HCT116 (cell line): ENCODE results near the gene TOP2B. TPM values are rescaled to one million over a fixed set of nuclear protein-coding genes. Genes with fewer than 3 reads are reported as not detected.

ENCODE experiments used
- ATAC-seq: fragments of 200-7000 bp; cut with Tn5 transposase; 2 replicates; pipeline ENCODE4 v1.9.1; 2020; ENCODE audit warnings: mild to moderate bottlenecking, moderate library complexity
- BruUV-seq: library from RNA; stranded (reverse); fragments of 400-500 nt; replicated peaks from 2 replicates; lab custom pipeline; 2021; lab: Mats Ljungman, UMichigan
- CTCF ChIA-PET: fragments of 300-600 bp; sonication (Branson Sonifier 250); formaldehyde crosslinking; loops from one replicate; lab custom pipeline; 2021; ENCODE audit warnings: antibody characterized with exemption; lab: Charles Lee
- POLR2A ChIA-PET: fragments of 300-600, 350-600 bp; sonication (Branson Sonifier 250); formaldehyde crosslinking; loops from one replicate; lab custom pipeline; 2021; ENCODE audit warnings: antibody characterized with exemption; lab: Charles Lee
- RAD21 ChIA-PET, 2 experiments: fragments of 300-600 bp; sonication (Branson Sonifier 250); formaldehyde crosslinking; loops; one replicate each; lab custom pipeline; 2023; ENCODE audit warnings: low total read pairs in 2 of 2; ENCODE audit not compliant: uncharacterized antibody in 2 of 2, unreplicated experiment in 2 of 2, low non-redundant PET in 1 of 2; lab: Charles Lee
- DNase-seq: peaks from one replicate; pipeline ENCODE4 v3.0.0-alpha.2; 2010; ENCODE audit warnings: low read depth, low spot score
- H2AFZ ChIP-seq: fragments of 200-600 bp; shearing (Covaris generic), sonication (generic); 2 replicates; pipeline ENCODE4 v1.6.1; 2017; ENCODE audit warnings: low read depth, mixed run types, mixed read lengths, antibody characterized with exemption, low read length; ENCODE audit not compliant: poor library complexity, severe bottlenecking
- H3K27ac ChIP-seq: 2 replicates; pipeline ENCODE4 v1.5.1; 2012; ENCODE audit warnings: low read depth, low read length
- H3K27me3 ChIP-seq: fragments of 200-600 bp; sonication (generic); 2 replicates; pipeline ENCODE4 v1.6.1; 2016; ENCODE audit warnings: mixed run types, low read length, mixed read lengths; ENCODE audit not compliant: insufficient read depth
- H3K36me3 ChIP-seq, 2 experiments: fragments of 200-500 bp in 1 of 2; fragments of 200-600 bp in 1 of 2; sonication (Bioruptor generic) in 1 of 2; sonication (generic) in 1 of 2; 2 replicates each; pipeline versions ENCODE4 v1.5.1 to v1.6.1; 2014 to 2016; ENCODE audit warnings: low read length in 2 of 2, inconsistent platforms in 1 of 2, mixed read lengths in 1 of 2, mixed run types in 1 of 2; ENCODE audit not compliant: insufficient read depth in 2 of 2, control insufficient read depth in 1 of 2
- H3K4me1 ChIP-seq, 2 experiments: fragments of 200-600 bp in 1 of 2; sonication (generic) in 1 of 2; 2 replicates each; pipeline versions ENCODE4 v1.5.1 to v1.6.1; 2012 to 2017; ENCODE audit warnings: low read length in 2 of 2, inconsistent platforms in 1 of 2, mild to moderate bottlenecking in 1 of 2, mixed read lengths in 1 of 2, mixed run types in 1 of 2, moderate library complexity in 1 of 2; ENCODE audit not compliant: insufficient read depth in 2 of 2, control insufficient read depth in 1 of 2
- H3K4me2 ChIP-seq: fragments of 200-600 bp; sonication (generic); 2 replicates; pipeline ENCODE4 v1.6.1; 2017; ENCODE audit warnings: mixed run types, low read length, mixed read lengths
- H3K4me3 ChIP-seq, 2 experiments: fragments of 200-600 bp in 1 of 2; sonication (generic) in 1 of 2; replicated peaks in 1 of 2; 2 replicates each; pipeline ENCODE4 v1.5.1; 2011 to 2016; ENCODE audit warnings: low read length in 2 of 2, control low read depth in 1 of 2, low read depth in 1 of 2, mild to moderate bottlenecking in 1 of 2, mixed read lengths in 1 of 2, mixed run types in 1 of 2
- H3K79me2 ChIP-seq: fragments of 200-600 bp; sonication (generic); 2 replicates; pipeline ENCODE4 v1.6.1; 2017; ENCODE audit warnings: mild to moderate bottlenecking, mixed run types, low read length, moderate library complexity, mixed read lengths; ENCODE audit not compliant: insufficient read depth
- H3K9ac ChIP-seq: fragments of 200-600 bp; sonication (generic); 2 replicates; pipeline ENCODE4 v1.6.1; 2016; ENCODE audit warnings: low read length, mixed read lengths
- H3K9me2 ChIP-seq: fragments of 200-600 bp; sonication (generic), shearing (Covaris generic); 2 replicates; pipeline ENCODE4 v1.6.1; 2017; ENCODE audit warnings: mixed run types, mild to moderate bottlenecking, moderate library complexity; ENCODE audit not compliant: insufficient read depth
- H3K9me3 ChIP-seq, 2 experiments: fragments of 200-500 bp in 1 of 2; fragments of 200-600 bp in 1 of 2; sonication (Bioruptor generic) in 1 of 2; sonication (generic) in 1 of 2; 2 replicates each; pipeline ENCODE4 v1.6.1; 2014 to 2017; ENCODE audit warnings: low read length in 2 of 2, mixed read lengths in 2 of 2, inconsistent platforms in 1 of 2, low read depth in 1 of 2, mild to moderate bottlenecking in 1 of 2, mixed run types in 1 of 2, moderate library complexity in 1 of 2; ENCODE audit not compliant: control insufficient read depth in 1 of 2, insufficient read depth in 1 of 2
- H4K20me1 ChIP-seq: fragments of 200-600 bp; sonication (generic), shearing (Covaris generic); 2 replicates; pipeline ENCODE4 v1.6.1; 2017; ENCODE audit warnings: mixed run types, mild to moderate bottlenecking, moderate library complexity; ENCODE audit not compliant: insufficient read depth
- ATF3 ChIP-seq: IDR thresholded peaks from 2 replicates; pipeline ENCODE4 v1.6.1; 2012
- EGR1 ChIP-seq: IDR thresholded peaks from 2 replicates; pipeline ENCODE4 v1.6.1; 2012; ENCODE audit warnings: low read depth
- ELF1 ChIP-seq: IDR thresholded peaks from 2 replicates; pipeline ENCODE4 v1.6.1; 2012; ENCODE audit warnings: low read depth, borderline replicate concordance
- EZH2phosphoT487 ChIP-seq: fragments of 200-600 bp; IDR thresholded peaks from 2 replicates; pipeline ENCODE4 v1.6.1; 2018; ENCODE audit warnings: antibody characterized with exemption, borderline replicate concordance
- JUND ChIP-seq: IDR thresholded peaks from 2 replicates; pipeline ENCODE4 v1.6.1; 2012
- MAX ChIP-seq: IDR thresholded peaks from 2 replicates; pipeline ENCODE4 v1.6.1; 2012
- POLR2A ChIP-seq: IDR thresholded peaks from 2 replicates; pipeline ENCODE4 v1.7.0; 2011; ENCODE audit warnings: borderline replicate concordance; ENCODE audit not compliant: insufficient read depth, insufficient read length; ENCODE audit errors: extremely low read depth
- POLR2AphosphoS5 ChIP-seq: IDR thresholded peaks from 2 replicates; pipeline ENCODE4 v1.6.1; 2011; ENCODE audit warnings: mild to moderate bottlenecking, low read depth, low read length, moderate library complexity
- SIN3A ChIP-seq: IDR thresholded peaks from 2 replicates; pipeline ENCODE4 v1.6.1; 2012; ENCODE audit warnings: low read depth
- SRF ChIP-seq: IDR thresholded peaks from 2 replicates; pipeline ENCODE4 v1.6.1; 2012; ENCODE audit warnings: low read depth
- TCF7L2 ChIP-seq: IDR thresholded peaks from 2 replicates; pipeline ENCODE4 v1.7.0; 2011; ENCODE audit warnings: borderline replicate concordance, inconsistent platforms; ENCODE audit not compliant: insufficient read depth, insufficient read length; ENCODE audit errors: extremely low read depth
- YY1 ChIP-seq: IDR thresholded peaks from 2 replicates; pipeline ENCODE4 v1.6.1; 2011; ENCODE audit warnings: low read length, low read depth, moderate library complexity, mild to moderate bottlenecking; ENCODE audit not compliant: insufficient replicate concordance; ENCODE audit errors: extremely low read depth
- ZFX ChIP-seq: fragments of 450-650 bp; IDR thresholded peaks from 2 replicates; pipeline ENCODE4 v1.6.1; 2017
- ZNF274 ChIP-seq: fragments of 200-500 bp; sonication (Bioruptor generic); IDR thresholded peaks from 2 replicates; pipeline ENCODE4 v1.6.1; 2014; ENCODE audit warnings: mild to moderate bottlenecking, low read depth, low read length, inconsistent platforms
- intact Hi-C: fragments of 100-400 bp; cut with micrococcal nuclease; formaldehyde crosslinking; loops from 2 replicates; pipeline ENCODE4 v1.10.0; 2022
- total RNA-seq: library from RNA; stranded (reverse); gene quantifications from one replicate; pipeline ENCODE4 v1.2.1, GENCODE V29; 2021; ENCODE audit not compliant: unreplicated experiment

The TOP2B gene
- total RNA-seq, 1 experiment from 2014 or later, result 101 TPM

- no peak overlapping the region for H3K4me2 ChIP-seq
- no peaks in the 10 kb centered on the region for H3K79me2 ChIP-seq
- no peaks in the 10 kb centered on the region for H4K20me1 ChIP-seq
- no peaks in the 10 kb centered on the region for H3K36me3 ChIP-seq
- no peaks in the 10 kb centered on the region for H3K9me2 ChIP-seq
- no peaks in the 10 kb centered on the region for H3K9me3 ChIP-seq
- no TSS peak for BruUV-seq
- H2AFZ ChIP-seq, result no peak overlapping the region
- ATAC-seq (no peak), DNase-seq (no peak)
- no peak overlapping the region for H3K9ac ChIP-seq
- H3K27me3 ChIP-seq, result no peaks in the 10 kb centered on the region
- no peak for TF ChIP-seq POLR2A
- no peak for TF ChIP-seq TCF7L2
- TF ChIP-seq EZH2phosphoT487, result no peak
- TF ChIP-seq ELF1, result no peak
- no peak for TF ChIP-seq ZFX
- TF ChIP-seq ZNF274, result no peak
- no peak for TF ChIP-seq SRF
- TF ChIP-seq SIN3A, result no peak
- TF ChIP-seq ATF3, result no peak
- TF ChIP-seq JUND, result no peak
- TF ChIP-seq YY1, result no peak
- TF ChIP-seq MAX, result no peak
- TF ChIP-seq EGR1, result no peak
- no peak for TF ChIP-seq POLR2AphosphoS5
- no peak overlapping the region for H3K27ac ChIP-seq
- no peak overlapping the region for H3K4me3 ChIP-seq
- POLR2A ChIA-PET, result no interaction called here
- RAD21 ChIA-PET, result no interaction called here
- peaks cover 0 to 7% of the 10 kb centered on the region in 2 experiments; a peak in 1 of 4 replicates for H3K4me1 ChIP-seq
- CTCF ChIA-PET, result no interaction called here
- intact Hi-C loops, result no loop called here
Observed at GRCh38 chr3:25587094-25587493, 77.6 kb downstream of the TOP2B start.
